NT2/D1 (cell line): ENCODE data around the gene CCDC57.

Experiments used
- SUZ12 ChIP-seq: IDR thresholded peaks from 2 replicates; pipeline ENCODE4 v1.6.1; 2011; ENCODE audit not compliant: insufficient read length, insufficient read depth; ENCODE audit errors: extremely low read depth
- YY1 ChIP-seq: IDR thresholded peaks from 2 replicates; pipeline ENCODE4 v1.6.1; 2011; ENCODE audit not compliant: insufficient read length, insufficient read depth
- ZNF274 ChIP-seq: IDR thresholded peaks from 2 replicates; pipeline ENCODE4 v1.6.1; 2011; ENCODE audit warnings: mild to moderate bottlenecking, low read depth, low read length

DNA sequence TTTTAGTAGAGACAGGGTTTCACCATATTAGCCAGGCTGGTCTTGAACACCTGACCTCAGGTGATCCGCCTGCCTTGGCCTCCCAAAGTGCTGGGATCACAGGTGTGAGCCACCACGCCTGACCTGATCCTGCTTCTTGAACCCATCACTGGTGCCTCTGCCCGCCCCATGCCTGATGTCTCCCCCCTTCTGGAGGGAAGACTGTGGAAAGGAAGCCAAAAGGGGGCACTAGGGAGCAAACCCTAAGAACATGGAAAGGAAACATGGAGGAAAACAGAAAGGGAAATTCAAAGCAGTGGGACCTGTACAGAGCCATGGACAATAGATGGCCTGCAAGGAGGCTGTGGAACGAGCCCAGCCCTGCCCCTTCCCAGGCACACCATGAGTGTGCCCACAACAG is 83.5 kb downstream of the CCDC57 start:
- no peak for TF ChIP-seq SUZ12
- no peak for TF ChIP-seq YY1
- no peak for TF ChIP-seq ZNF274
